ENCODE data around the gene PAK4. TPM values are rescaled to one million over a fixed set of nuclear protein-coding genes. Genes with fewer than 3 reads are reported as not detected.

The PAK4 gene
- polyA plus RNA-seq, 1 donor (not counting 4 experiments of a cell fraction or from before 2014, with no cell fraction given), result 11.2 TPM

- FAIRE-seq (no peak), DNase-seq (ENCODE audit: low read depth, low spot score) (no peak)
- dilution Hi-C loops (cut with MboI; ENCODE audit: extremely low pct_ligation_motif_present, low sequenced_read_pairs), result no loop called here
- Histone ChIP-seq H3K9ac (ENCODE audit: control insufficient read depth, extremely low read depth, insufficient read depth, low read length) (no peak overlapping the region), H3K4me2 (ENCODE audit: control insufficient read depth, extremely low read depth, insufficient read depth, low read depth, low read length) (no peak overlapping the region), H3K27ac (ENCODE audit: control insufficient read depth, insufficient read depth, low read length) (no peak overlapping the region), H3K4me3 (ENCODE audit: control insufficient read depth in 2 of 3, extremely low read depth in 1 of 3, insufficient read depth in 2 of 3, low read depth in 1 of 3, low read length in 3 of 3) (no peak overlapping the region), H3K36me3 (ENCODE audit: control insufficient read depth in 2 of 2, extremely low read depth in 1 of 2, insufficient read depth in 2 of 2, low read length in 2 of 2) (peaks cover 0 to 24% of the 10 kb centered on the region in 2 experiments), H3K27me3 (ENCODE audit: control insufficient read depth, extremely low read depth, insufficient read depth, low read length) (no peaks in the 10 kb centered on the region), H3K9me1 (ENCODE audit: control insufficient read depth, extremely low read depth, insufficient read depth, low read length) (no peaks in the 10 kb centered on the region), H2AFZ (ENCODE audit: control insufficient read depth, low read length) (no peak overlapping the region), H3K9me3 (ENCODE audit: control insufficient read depth, low read depth, low read length) (no peaks in the 10 kb centered on the region), H3K79me2 (ENCODE audit: control insufficient read depth, insufficient read depth, low read length) (no peaks in the 10 kb centered on the region), H4K20me1 (ENCODE audit: control insufficient read depth, extremely low read depth, insufficient read depth, low read length) (no peaks in the 10 kb centered on the region), H3K4me1 (ENCODE audit: control insufficient read depth, extremely low read depth, insufficient read depth, low read length) (no peaks in the 10 kb centered on the region)
- TF ChIP-seq CTCF (optimal IDR thresholded peaks at IDR 0.05 in 1 of 3, IDR thresholded peaks at IDR 0.05 in 1 of 3, conservative IDR thresholded peaks at IDR 0.05 in 1 of 3; ENCODE audit: extremely low read depth in 1 of 3, insufficient read depth in 2 of 3, low read length in 3 of 3), result no peak
- TF ChIP-seq EZH2 (IDR thresholded peaks at IDR 0.05; ENCODE audit: low read length), result no peak
Measured at GRCh38 chr19:39178296-39179006, 52.9 kb downstream of the PAK4 start.

GRCh38 chr19:39179754-39180153 lies 54.2 kb downstream of the PAK4 start:
- Histone ChIP-seq H3K79me2 (ENCODE audit: control insufficient read depth, insufficient read depth, low read length) (no peaks in the 10 kb centered on the region), H3K36me3 (ENCODE audit: control insufficient read depth in 2 of 2, extremely low read depth in 1 of 2, insufficient read depth in 2 of 2, low read length in 2 of 2) (peaks cover 0 to 22% of the 10 kb centered on the region in 2 experiments), H3K9me1 (ENCODE audit: control insufficient read depth, extremely low read depth, insufficient read depth, low read length) (no peaks in the 10 kb centered on the region), H3K9ac (ENCODE audit: control insufficient read depth, extremely low read depth, insufficient read depth, low read length) (no peak overlapping the region), H3K4me1 (ENCODE audit: control insufficient read depth, extremely low read depth, insufficient read depth, low read length) (no peaks in the 10 kb centered on the region), H3K4me3 (ENCODE audit: control insufficient read depth in 2 of 3, extremely low read depth in 1 of 3, insufficient read depth in 2 of 3, low read depth in 1 of 3, low read length in 3 of 3) (no peak overlapping the region), H3K9me3 (ENCODE audit: control insufficient read depth, low read depth, low read length) (no peaks in the 10 kb centered on the region), H4K20me1 (ENCODE audit: control insufficient read depth, extremely low read depth, insufficient read depth, low read length) (no peaks in the 10 kb centered on the region), H3K4me2 (ENCODE audit: control insufficient read depth, extremely low read depth, insufficient read depth, low read depth, low read length) (no peak overlapping the region), H2AFZ (ENCODE audit: control insufficient read depth, low read length) (no peak overlapping the region), H3K27me3 (ENCODE audit: control insufficient read depth, extremely low read depth, insufficient read depth, low read length) (no peaks in the 10 kb centered on the region), H3K27ac (ENCODE audit: control insufficient read depth, insufficient read depth, low read length) (no peak overlapping the region)
- DNase-seq (ENCODE audit: low read depth, low spot score) (no peak), FAIRE-seq (no peak)
- dilution Hi-C loops (cut with MboI; ENCODE audit: extremely low pct_ligation_motif_present, low sequenced_read_pairs), result no loop called here
- TF ChIP-seq CTCF (optimal IDR thresholded peaks at IDR 0.05 in 1 of 3, IDR thresholded peaks at IDR 0.05 in 1 of 3, conservative IDR thresholded peaks at IDR 0.05 in 1 of 3; ENCODE audit: extremely low read depth in 1 of 3, insufficient read depth in 2 of 3, low read length in 3 of 3), result no peak
- TF ChIP-seq EZH2 (IDR thresholded peaks at IDR 0.05; ENCODE audit: low read length), result no peak
